COLO668 (cell line): ENCODE data around the gene RAB37.

ENCODE experiments used
- DNase-seq: peaks from one replicate; lab custom pipeline; 2025; ENCODE audit not compliant: unreplicated experiment; lab: John Stamatoyannopoulos, UW

RAB37 gene

GRCh38 chr17:74736513-74737298 is at the start of gene RAB37:
Gene RAB37 (plus strand): TSS chr17:74737256. CDS start chr17:74737273, 17 bp downstream.
- peak; percentile 72 for DNase-seq

GRCh38 chr17:74687886-74688285 is 49.2 kb upstream of the RAB37 start:
- DNase-seq: no peak

- DNase-seq: no peak
These were observed 46.6 kb upstream of the RAB37 start for GRCh38 chr17:74690409-74690825.

GRCh38 chr17:74691151-74691550 is 45.9 kb upstream of the RAB37 start:
- no peak for DNase-seq

GRCh38 chr17:74694081-74694480 is 43.0 kb upstream of the RAB37 start:
- DNase-seq: no peak

GRCh38 chr17:74695629-74696028 is 41.4 kb upstream of the RAB37 start:
- DNase-seq: no peak

GRCh38 chr17:74697515-74697914 is 39.5 kb upstream of the RAB37 start:
- no peak for DNase-seq

GRCh38 chr17:74698069-74698468 is 39.0 kb upstream of the RAB37 start:
- no peak for DNase-seq

GRCh38 chr17:74699236-74699635 is 37.8 kb upstream of the RAB37 start:
- no peak for DNase-seq

- DNase-seq: no peak
These were observed 34.8 kb upstream of the RAB37 start for GRCh38 chr17:74702116-74702871.

GRCh38 chr17:74703311-74703710 is 33.7 kb upstream of the RAB37 start:
- DNase-seq: no peak

- no peak for DNase-seq
These were observed 32.5 kb upstream of the RAB37 start for GRCh38 chr17:74704544-74704943.

GRCh38 chr17:74711058-74711824 is 25.8 kb upstream of the RAB37 start:
- no peak for DNase-seq

- DNase-seq: no peak
These were observed 24.8 kb upstream of the RAB37 start for GRCh38 chr17:74712301-74712700.

- DNase-seq: no peak
These were observed 24.3 kb upstream of the RAB37 start, which contains the start of gene CD300LF for GRCh38 chr17:74712756-74713155. Gene CD300LF (minus strand): TSS chr17:74712923. CDS start chr17:74712866, 57 bp downstream.

- no peak for DNase-seq
These were observed 23.8 kb upstream of the RAB37 start for GRCh38 chr17:74713171-74713755.

GRCh38 chr17:74715144-74715543 is 21.9 kb upstream of the RAB37 start:
- DNase-seq: peak; percentile 18

GRCh38 chr17:74720506-74720905 is 16.6 kb upstream of the RAB37 start:
- no peak for DNase-seq

- DNase-seq: no peak
These were observed 14.3 kb upstream of the RAB37 start for GRCh38 chr17:74722782-74723181.

GRCh38 chr17:74723891-74724290 is 13.2 kb upstream of the RAB37 start:
- DNase-seq: no peak

GRCh38 chr17:74725111-74725510 is 11.9 kb upstream of the RAB37 start:
- DNase-seq: no peak
